PC-3 (cell line): Measurements from ENCODE around the gene MACO1.
"Not testable (repeated sequence)": the region's sequence is repeated elsewhere in the genome, so short reads cannot be mapped to it uniquely, and the experiment has no call there.

ENCODE experiments used
- CTCF ChIP-seq: fragments of 300-600 bp; sonication (generic); conservative IDR thresholded peaks from 2 replicates; pipeline ENCODE4 v1.5.1; 2017; ENCODE audit warnings: antibody characterized with exemption, low read depth, mild to moderate bottlenecking, low read length
- EZH2 ChIP-seq: fragments of 300-600 bp; sonication (generic); IDR thresholded peaks from one replicate; pipeline ENCODE4 v1.6.1; 2017; ENCODE audit warnings: antibody characterized with exemption, mild to moderate bottlenecking, low read length; ENCODE audit not compliant: unreplicated experiment
- EZH2phosphoT487 ChIP-seq: fragments of 300-600 bp; sonication (generic); IDR thresholded peaks from 2 replicates; pipeline ENCODE4 v1.6.1; 2018; ENCODE audit warnings: mild to moderate bottlenecking, antibody characterized with exemption, low read length, borderline replicate concordance

GRCh38 chr1:25419339-25419738, 11.4 kb upstream of the MACO1 start:
- TF ChIP-seq CTCF, EZH2, EZH2phosphoT487: not testable (repeated sequence)
